Retinal pigment epithelial cell (primary cell): ENCODE measurements around the gene TARP.
"Not testable (repeated sequence)": the region's sequence is repeated elsewhere in the genome, so short reads cannot be mapped to it uniquely, and the experiment has no call there.

Experiments used
- DNase-seq: peaks from one replicate; pipeline ENCODE4 v3.0.0-alpha.2; 2010; ENCODE audit warnings: low read depth
- H3K4me3 ChIP-seq: 2 replicates; pipeline ENCODE4 v1.5.1; 2011; ENCODE audit warnings: mild to moderate bottlenecking, low read length, control low read depth, moderate library complexity
- CTCF ChIP-seq: conservative IDR thresholded peaks from 2 replicates; pipeline ENCODE4 v1.5.1; 2011; ENCODE audit warnings: low read depth, low read length, control low read depth, inconsistent platforms

Gene TARP

GRCh38 chr7:38257350-38257677 lies 16.1 kb downstream of the TARP start:
- H3K4me3 ChIP-seq = no peak overlapping the region
- no peak for DNase-seq
- no peak for TF ChIP-seq CTCF

GRCh38 chr7:38249849-38250248 lies 23.6 kb downstream of the TARP start:
- not testable (repeated sequence) for H3K4me3 ChIP-seq, DNase-seq

- no peak for TF ChIP-seq CTCF
- H3K4me3 ChIP-seq = no peak overlapping the region
- no peak for DNase-seq
These were observed 25.3 kb downstream of the TARP start for GRCh38 chr7:38248069-38248567.

GRCh38 chr7:38245409-38245977 lies 27.9 kb downstream of the TARP start:
- DNase-seq = no peak
- no peak overlapping the region for H3K4me3 ChIP-seq
- no peak for TF ChIP-seq CTCF

GRCh38 chr7:38244516-38244915 lies 28.9 kb downstream of the TARP start:
- no peak for TF ChIP-seq CTCF
- no peak overlapping the region for H3K4me3 ChIP-seq
- no peak for DNase-seq

- H3K4me3 ChIP-seq, DNase-seq: not testable (repeated sequence)
These were observed 30.1 kb downstream of the TARP start for GRCh38 chr7:38243345-38243744.

- TF ChIP-seq CTCF = no peak
- DNase-seq = no peak
- no peak overlapping the region for H3K4me3 ChIP-seq
These were observed 30.6 kb downstream of the TARP start for GRCh38 chr7:38242814-38243213.

GRCh38 chr7:38241071-38241470 lies 32.4 kb downstream of the TARP start:
- no peak for DNase-seq
- TF ChIP-seq CTCF = no peak

GRCh38 chr7:38239129-38239528 lies 34.3 kb downstream of the TARP start:
- H3K4me3 ChIP-seq, DNase-seq: not testable (repeated sequence)

More at GRCh38 chr7:38241071-38241470, 32.4 kb downstream of the TARP start:
- no peak overlapping the region for H3K4me3 ChIP-seq
